BLaER1 (cell line): Measurements from ENCODE around the gene DDOST.

ENCODE experiments used
- H3K27ac ChIP-seq: shearing (Covaris generic); formaldehyde crosslinking; 2 replicates; pipeline ENCODE4 v1.8.1; 2022
- H3K27me3 ChIP-seq: shearing (Covaris generic); formaldehyde crosslinking; 2 replicates; pipeline ENCODE4 v1.8.1; 2022
- H3K36me3 ChIP-seq: shearing (Covaris generic); formaldehyde crosslinking; 2 replicates; pipeline ENCODE4 v1.8.1; 2022
- H3K4me1 ChIP-seq: shearing (Covaris generic); formaldehyde crosslinking; 2 replicates; pipeline ENCODE4 v1.8.1; 2022
- H3K4me2 ChIP-seq: shearing (Covaris generic); formaldehyde crosslinking; 2 replicates; pipeline ENCODE4 v1.8.1; 2022
- H3K4me3 ChIP-seq: shearing (Covaris generic); formaldehyde crosslinking; 2 replicates; pipeline ENCODE4 v1.8.1; 2022
- H3K9ac ChIP-seq: shearing (Covaris generic); formaldehyde crosslinking; 2 replicates; pipeline ENCODE4 v1.8.1; 2022
- H3K9me3 ChIP-seq: shearing (Covaris generic); formaldehyde crosslinking; 2 replicates; pipeline ENCODE4 v1.8.1; 2022
- H4K20me1 ChIP-seq: shearing (Covaris generic); formaldehyde crosslinking; 2 replicates; pipeline ENCODE4 v1.8.1; 2022
- Cebpa-rat ChIP-seq: shearing (Covaris generic); IDR thresholded peaks from 2 replicates; pipeline ENCODE4 v1.8.1; 2022

DDOST gene

GRCh38 chr1:20648946-20649345 lies 12.2 kb downstream of the DDOST start:
- Histone ChIP-seq H3K9me3 (no peaks in the 10 kb centered on the region), H3K4me2 (no peak overlapping the region), H3K9ac (no peak overlapping the region), H3K4me1 (no peaks in the 10 kb centered on the region), H3K27me3 (no peaks in the 10 kb centered on the region), H3K27ac (no peak overlapping the region), H3K4me3 (no peak overlapping the region), H4K20me1 (peaks cover 20% of the 10 kb centered on the region), H3K36me3 (peaks cover 72% of the 10 kb centered on the region)
- no peak for TF ChIP-seq Cebpa-rat

DNA sequence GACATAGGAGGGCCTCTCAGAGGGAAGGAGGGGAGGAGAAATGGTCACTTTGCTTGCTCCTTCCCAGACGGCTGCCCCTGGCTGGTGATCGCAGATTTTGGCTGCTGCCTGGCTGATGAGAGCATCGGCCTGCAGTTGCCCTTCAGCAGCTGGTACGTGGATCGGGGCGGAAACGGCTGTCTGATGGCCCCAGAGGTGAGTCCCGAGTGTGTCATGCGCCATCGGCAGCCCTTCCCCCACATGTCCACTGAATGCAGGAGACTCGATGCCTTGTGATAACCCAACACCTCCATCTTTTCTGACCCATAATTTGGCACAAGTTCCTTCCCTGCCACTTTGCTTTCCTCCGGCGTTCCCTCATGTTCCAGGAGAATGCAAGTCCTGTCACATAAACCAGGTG lies 12.7 kb downstream of the DDOST start:
- Histone ChIP-seq H3K4me3 (no peak overlapping the region), H4K20me1 (peaks cover 15% of the 10 kb centered on the region), H3K36me3 (peaks cover 66% of the 10 kb centered on the region), H3K27ac (no peak overlapping the region), H3K4me1 (no peaks in the 10 kb centered on the region), H3K27me3 (no peaks in the 10 kb centered on the region), H3K9me3 (no peaks in the 10 kb centered on the region), H3K9ac (no peak overlapping the region), H3K4me2 (no peak overlapping the region)
- no peak for TF ChIP-seq Cebpa-rat

- H3K4me3 ChIP-seq = no peak overlapping the region
- no peak for TF ChIP-seq Cebpa-rat
- H4K20me1 ChIP-seq = no peaks in the 10 kb centered on the region; the same call in 1 of the 2 replicates
- H3K9me3 ChIP-seq = no peaks in the 10 kb centered on the region
- no peak overlapping the region for H3K9ac ChIP-seq
- H3K36me3 ChIP-seq = peaks cover 36% of the 10 kb centered on the region
- no peak overlapping the region for H3K4me2 ChIP-seq
- H3K4me1 ChIP-seq = no peaks in the 10 kb centered on the region
- no peak overlapping the region for H3K27ac ChIP-seq
- no peaks in the 10 kb centered on the region for H3K27me3 ChIP-seq
Measured at GRCh38 chr1:20645414-20645813, 15.8 kb downstream of the DDOST start.

DNA sequence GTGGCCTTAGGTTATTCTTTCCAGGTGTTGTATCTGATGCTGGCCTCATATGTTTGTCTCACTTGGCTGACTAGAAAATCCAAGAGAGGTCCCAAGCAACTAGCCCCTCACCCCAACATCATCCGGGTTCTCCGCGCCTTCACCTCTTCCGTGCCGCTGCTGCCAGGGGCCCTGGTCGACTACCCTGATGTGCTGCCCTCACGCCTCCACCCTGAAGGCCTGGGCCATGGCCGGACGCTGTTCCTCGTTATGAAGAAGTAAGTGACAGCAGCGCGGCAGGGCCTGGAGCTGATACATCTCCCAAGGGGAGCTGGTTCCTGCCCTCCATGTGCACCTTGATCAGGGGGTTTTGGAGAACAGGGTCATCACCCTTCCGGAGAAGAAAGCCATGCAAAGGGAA lies 16.8 kb downstream of the DDOST start:
- H4K20me1 ChIP-seq = no peaks in the 10 kb centered on the region; the same call in 1 of the 2 replicates
- no peaks in the 10 kb centered on the region for H3K9me3 ChIP-seq
- H3K36me3 ChIP-seq = peaks cover 26% of the 10 kb centered on the region
- H3K9ac ChIP-seq = no peak overlapping the region
- H3K4me3 ChIP-seq = no peak overlapping the region
- no peak overlapping the region for H3K27ac ChIP-seq
- no peaks in the 10 kb centered on the region for H3K4me1 ChIP-seq
- no peaks in the 10 kb centered on the region for H3K27me3 ChIP-seq
- H3K4me2 ChIP-seq = no peak overlapping the region
- no peak for TF ChIP-seq Cebpa-rat

DNA sequence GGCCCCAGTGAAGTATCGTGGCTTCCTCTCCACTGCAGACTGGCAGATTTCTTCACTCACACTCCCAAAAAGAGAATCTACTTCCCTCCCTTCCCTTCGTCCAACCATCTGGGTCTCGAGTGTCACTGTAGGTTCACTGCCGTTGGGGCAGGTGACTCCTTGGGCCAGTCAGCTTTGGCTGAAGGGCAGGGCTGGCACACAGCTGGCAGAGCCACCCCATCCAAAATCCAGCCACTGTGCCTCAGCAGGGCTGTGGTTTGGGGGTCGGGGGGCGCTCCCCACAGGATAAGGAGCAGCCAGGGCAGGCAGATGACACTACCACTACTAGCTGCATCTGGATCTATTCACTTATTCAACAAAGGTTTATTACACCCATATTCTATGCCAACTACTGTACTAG lies 18.1 kb downstream of the DDOST start:
- no peak for TF ChIP-seq Cebpa-rat
- no peak overlapping the region for H3K4me2 ChIP-seq
- no peak overlapping the region for H3K4me3 ChIP-seq

DNA sequence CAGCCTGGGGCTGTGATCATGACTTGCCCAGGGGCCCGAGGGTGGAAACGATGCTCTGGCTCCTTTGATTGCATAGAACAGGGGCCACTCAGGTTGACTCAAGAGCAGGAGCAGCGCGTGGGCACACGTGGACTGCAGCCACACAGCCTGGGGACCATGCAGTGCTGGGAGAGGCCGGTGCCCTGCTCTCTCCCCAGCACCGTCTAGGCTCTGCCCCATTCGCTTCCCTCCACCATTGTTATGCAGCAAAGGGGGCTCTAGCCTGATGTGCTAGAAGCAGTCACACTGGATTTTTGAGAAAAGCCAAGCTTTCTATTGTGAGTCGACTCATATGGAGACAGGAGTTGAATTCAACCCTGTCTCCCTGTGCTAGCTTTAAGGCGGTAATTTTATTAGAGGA lies 19.2 kb downstream of the DDOST start:
- Histone ChIP-seq H3K27me3 (no peaks in the 10 kb centered on the region), H4K20me1 (no peaks in the 10 kb centered on the region; the same call in 1 of the 2 replicates), H3K9ac (no peak overlapping the region), H3K27ac (no peak overlapping the region), H3K4me2 (no peak overlapping the region), H3K9me3 (no peaks in the 10 kb centered on the region), H3K4me1 (no peaks in the 10 kb centered on the region), H3K4me3 (no peak overlapping the region), H3K36me3 (peaks cover 21% of the 10 kb centered on the region)
- no peak for TF ChIP-seq Cebpa-rat

More for the DNA sequence above, 18.1 kb downstream of the DDOST start:
- H3K36me3 ChIP-seq = peaks cover 20% of the 10 kb centered on the region
- no peaks in the 10 kb centered on the region; the same call in 1 of the 2 replicates for H4K20me1 ChIP-seq
- H3K9me3 ChIP-seq = no peaks in the 10 kb centered on the region
- no peak overlapping the region for H3K9ac ChIP-seq
- H3K27ac ChIP-seq = no peak overlapping the region
- H3K4me1 ChIP-seq = no peaks in the 10 kb centered on the region
- H3K27me3 ChIP-seq = no peaks in the 10 kb centered on the region

- Histone ChIP-seq H3K9me3 (no peaks in the 10 kb centered on the region), H3K36me3 (peaks cover 21% of the 10 kb centered on the region), H3K4me3 (no peak overlapping the region), H4K20me1 (no peaks in the 10 kb centered on the region; the same call in 1 of the 2 replicates), H3K4me2 (no peak overlapping the region), H3K27me3 (no peaks in the 10 kb centered on the region), H3K9ac (no peak overlapping the region), H3K4me1 (no peaks in the 10 kb centered on the region), H3K27ac (no peak overlapping the region)
- no peak for TF ChIP-seq Cebpa-rat
Measured at GRCh38 chr1:20640183-20640597, 21.0 kb downstream of the DDOST start.

GRCh38 chr1:20636785-20637347 lies 24.3 kb downstream of the DDOST start:
- no peaks in the 10 kb centered on the region for H3K27me3 ChIP-seq
- H3K4me3 ChIP-seq = no peak overlapping the region
- H4K20me1 ChIP-seq = peaks cover 4% of the 10 kb centered on the region
- TF ChIP-seq Cebpa-rat = no peak
- peaks cover 12% of the 10 kb centered on the region for H3K36me3 ChIP-seq
- H3K9ac ChIP-seq = no peak overlapping the region
- no peaks in the 10 kb centered on the region for H3K9me3 ChIP-seq
- H3K4me2 ChIP-seq = no peak overlapping the region
- peaks cover 11% of the 10 kb centered on the region for H3K4me1 ChIP-seq
- H3K27ac ChIP-seq = no peak overlapping the region

GRCh38 chr1:20634594-20635084 lies 26.5 kb downstream of the DDOST start:
- peak overlapping the region; percentile 98 for H3K4me2 ChIP-seq
- no peak for TF ChIP-seq Cebpa-rat
- peaks cover 5% of the 10 kb centered on the region for H3K9me3 ChIP-seq
- peak overlapping the region; percentile 87 for H3K9ac ChIP-seq
- H4K20me1 ChIP-seq = peaks cover 4% of the 10 kb centered on the region; the same call in 1 of the 2 replicates
- no peak overlapping the region for H3K27ac ChIP-seq
- no peaks in the 10 kb centered on the region for H3K27me3 ChIP-seq
- peaks cover 11% of the 10 kb centered on the region for H3K4me1 ChIP-seq
- peaks cover 12% of the 10 kb centered on the region for H3K36me3 ChIP-seq
- peak overlapping the region; percentile 100 for H3K4me3 ChIP-seq

GRCh38 chr1:20634065-20634593 lies 27.0 kb downstream of the DDOST start:
- Histone ChIP-seq H3K4me1 (peaks cover 11% of the 10 kb centered on the region), H3K9ac (peak overlapping the region; percentile 87; the same call in 1 of the 2 replicates), H3K9me3 (peaks cover 10% of the 10 kb centered on the region), H4K20me1 (peaks cover 4% of the 10 kb centered on the region; the same call in 1 of the 2 replicates), H3K4me3 (peak overlapping the region; percentile 100), H3K36me3 (peaks cover 12% of the 10 kb centered on the region), H3K27me3 (no peaks in the 10 kb centered on the region), H3K4me2 (peak overlapping the region; percentile 98), H3K27ac (no peak overlapping the region; the same call in 1 of the 2 replicates)
- TF ChIP-seq Cebpa-rat = no peak
